Omental fat pad (tissue), 4 donors: ENCODE measurements around the gene C11orf42. TPM values are rescaled to one million over a fixed set of nuclear protein-coding genes. Genes with fewer than 3 reads are reported as not detected.

Source experiments
- ATAC-seq: fragments of 150-250 bp; one replicate; pipeline ENCODE4 v1.9.1; 2016; ENCODE audit warnings: mild to moderate bottlenecking, moderate library complexity; ENCODE audit not compliant: low FRiP score
- DNase-seq: peaks from one replicate; pipeline ENCODE4 v3.0.0-alpha.2; 2019; ENCODE audit warnings: low spot score
- total RNA-seq, 4 donors: library from RNA; depleted of rRNA; stranded (reverse); fragments of >200 nt; gene quantifications; one replicate each; pipeline ENCODE4 v1.1.0, GENCODE V29; 2016
- TF ChIP-seq, protein P1 (sequence below), 3 donors: fragments of 450-650 bp; IDR thresholded peaks; one replicate each; pipeline ENCODE4 v1.5.1; 2016 to 2017; ENCODE audit warnings: antibody characterized with exemption in 3 of 3, mild to moderate bottlenecking in 3 of 3, moderate library complexity in 2 of 3

Gene C11orf42
- total RNA-seq, 4 donors from 2014 or later = not detected

DNA sequence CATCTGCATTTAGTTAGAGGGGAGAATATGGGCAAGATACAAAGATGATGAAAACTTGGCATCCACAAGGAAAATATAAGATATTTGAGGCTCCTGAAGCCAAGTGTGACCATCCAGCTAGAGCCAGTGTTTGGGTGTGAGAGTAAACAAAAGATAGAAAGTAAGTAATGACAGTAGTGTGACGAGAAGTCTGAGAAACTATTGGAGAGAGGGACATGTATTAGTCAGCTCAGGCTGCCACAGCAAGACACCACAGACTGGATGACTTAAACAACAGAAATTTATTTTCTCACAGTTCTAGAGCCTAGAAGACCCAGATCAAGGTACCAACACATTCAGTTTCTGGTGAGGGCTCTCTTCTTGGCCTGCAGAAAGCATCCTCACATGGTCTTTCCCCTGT, 47.8 kb downstream of the C11orf42 start:
- DNase-seq (no peak), ATAC-seq (no peak)
- TF ChIP-seq, protein P1, sequence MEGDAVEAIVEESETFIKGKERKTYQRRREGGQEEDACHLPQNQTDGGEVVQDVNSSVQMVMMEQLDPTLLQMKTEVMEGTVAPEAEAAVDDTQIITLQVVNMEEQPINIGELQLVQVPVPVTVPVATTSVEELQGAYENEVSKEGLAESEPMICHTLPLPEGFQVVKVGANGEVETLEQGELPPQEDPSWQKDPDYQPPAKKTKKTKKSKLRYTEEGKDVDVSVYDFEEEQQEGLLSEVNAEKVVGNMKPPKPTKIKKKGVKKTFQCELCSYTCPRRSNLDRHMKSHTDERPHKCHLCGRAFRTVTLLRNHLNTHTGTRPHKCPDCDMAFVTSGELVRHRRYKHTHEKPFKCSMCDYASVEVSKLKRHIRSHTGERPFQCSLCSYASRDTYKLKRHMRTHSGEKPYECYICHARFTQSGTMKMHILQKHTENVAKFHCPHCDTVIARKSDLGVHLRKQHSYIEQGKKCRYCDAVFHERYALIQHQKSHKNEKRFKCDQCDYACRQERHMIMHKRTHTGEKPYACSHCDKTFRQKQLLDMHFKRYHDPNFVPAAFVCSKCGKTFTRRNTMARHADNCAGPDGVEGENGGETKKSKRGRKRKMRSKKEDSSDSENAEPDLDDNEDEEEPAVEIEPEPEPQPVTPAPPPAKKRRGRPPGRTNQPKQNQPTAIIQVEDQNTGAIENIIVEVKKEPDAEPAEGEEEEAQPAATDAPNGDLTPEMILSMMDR (IDR thresholded peaks at IDR 0.05) = no peak

DNA sequence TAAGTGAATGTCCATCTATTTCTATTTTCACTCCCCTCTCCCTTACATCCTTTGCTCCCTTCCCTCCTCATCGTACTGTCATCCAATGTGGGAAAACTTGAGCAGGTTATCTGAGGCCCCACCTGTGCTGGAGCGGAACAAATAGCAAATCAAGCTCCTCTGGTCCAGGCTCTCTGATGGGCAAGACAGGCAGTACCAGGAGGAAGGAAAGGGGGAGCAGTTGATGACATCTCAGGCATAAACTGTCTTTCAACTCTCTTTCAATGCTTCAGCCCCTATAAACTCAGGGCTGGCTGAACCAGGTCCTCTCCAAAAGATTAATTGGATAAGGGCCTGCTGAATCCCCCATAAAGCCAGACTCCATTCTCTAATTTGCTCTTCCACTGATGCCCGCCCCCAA, 52.8 kb downstream of the C11orf42 start:
- DNase-seq = no peak
- ATAC-seq = no peak
- TF ChIP-seq, protein P1 (IDR thresholded peaks at IDR 0.05) = no peak

DNA sequence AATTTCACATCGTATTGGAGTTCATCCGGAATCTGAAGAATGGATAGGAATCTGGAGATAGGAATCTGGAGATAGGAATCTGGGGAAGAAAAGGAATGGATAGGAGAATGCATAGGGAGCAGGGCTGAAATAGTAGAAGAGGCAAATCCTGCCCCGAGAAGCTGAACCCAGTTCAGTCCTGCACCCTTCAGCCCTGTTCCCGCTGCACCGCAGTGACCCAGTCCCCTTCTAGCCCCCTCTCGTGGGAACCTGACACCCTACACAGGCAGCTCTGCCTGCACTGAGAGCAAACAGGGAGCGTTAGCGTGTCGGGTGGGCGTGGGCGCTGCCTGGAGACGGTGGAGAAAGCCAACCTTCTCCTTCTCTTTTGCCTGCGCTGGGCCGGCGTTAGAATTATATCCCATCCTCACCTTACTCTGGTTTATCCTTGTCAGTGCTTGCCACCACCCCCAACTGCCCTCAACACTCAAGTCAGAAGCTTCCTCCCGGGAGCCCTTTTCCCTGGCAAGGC, 53.3 kb downstream of the C11orf42 start:
- TF ChIP-seq, protein P1 (IDR thresholded peaks at IDR 0.05) = no peak
- ATAC-seq = peak; percentile 45
- DNase-seq = no peak

DNA sequence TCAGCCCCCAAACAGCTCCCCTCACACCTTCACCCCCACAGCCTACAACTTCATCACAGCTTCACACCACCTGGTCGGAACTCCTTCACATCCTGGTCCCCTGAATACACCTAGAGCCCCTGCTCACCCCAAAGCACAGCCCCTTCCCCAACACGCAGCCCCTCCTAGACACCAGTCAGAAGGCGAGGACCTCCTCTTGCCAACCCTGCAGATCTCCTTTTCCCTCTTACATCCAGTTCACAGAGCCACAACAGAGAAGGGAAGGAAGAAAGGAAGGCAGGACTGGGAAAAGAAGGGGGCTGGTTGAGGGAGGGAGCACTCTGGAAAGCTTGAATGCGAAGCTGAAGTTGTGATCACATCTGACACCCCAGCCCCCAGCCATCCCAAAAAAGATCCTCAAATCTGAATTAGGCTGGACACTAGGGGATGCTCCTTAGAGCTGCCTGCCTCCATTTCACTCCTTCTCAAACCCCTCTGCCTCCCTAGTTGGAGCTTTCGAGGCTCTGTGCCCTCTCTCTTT, 54.9 kb downstream of the C11orf42 start:
- DNase-seq (no peak), ATAC-seq (no peak)
- TF ChIP-seq, protein P1 (IDR thresholded peaks at IDR 0.05) = no peak

Other genes starting within 250 kb of the C11orf42 start
- not detected for gene OR56A5, start 237.1 kb upstream of the C11orf42 start, total RNA-seq
- not detected for gene OR52L1, start 218.6 kb upstream of the C11orf42 start, total RNA-seq
- gene OR56A4, start 198.6 kb upstream of the C11orf42 start, total RNA-seq = not detected
- gene OR56A1, start 174.8 kb upstream of the C11orf42 start, total RNA-seq = under 1 TPM in 1 of 4 donors, not detected in 3; 0.06 TPM
- gene OR56B4, start 97.9 kb upstream of the C11orf42 start, total RNA-seq = not detected
- gene OR52B2, start 35.2 kb upstream of the C11orf42 start, total RNA-seq = not detected
- not detected for gene OR52W1, start 6.3 kb upstream of the C11orf42 start, total RNA-seq
- 10 to 100 TPM; 23.8 to 50.9 (median 43.9) TPM for gene FHIP1B, start 29.1 kb downstream of the C11orf42 start, total RNA-seq
- under 1 TPM in 1 of 4 donors, not detected in 3; 0.28 TPM for gene CNGA4, start 33.5 kb downstream of the C11orf42 start, total RNA-seq
- gene CCKBR, start 54.3 kb downstream of the C11orf42 start, total RNA-seq = not detected
- 100 to 1,000 TPM in 2 of 4 donors, 10 to 100 TPM in 2; 78.7 to 209 (median 139) TPM for gene CAVIN3, start 114.9 kb downstream of the C11orf42 start, total RNA-seq
- 10 to 100 TPM; 21.4 to 23.7 (median 22.5) TPM for gene SMPD1, start 184.9 kb downstream of the C11orf42 start, total RNA-seq
- 10 to 100 TPM; 19.8 to 39.9 (median 33.3) TPM for gene APBB1, start 213.5 kb downstream of the C11orf42 start, total RNA-seq
- 1 to 10 TPM; 1.7 to 2.5 (median 2.0) TPM for gene HPX, start 235.4 kb downstream of the C11orf42 start, total RNA-seq